NCI-H524 treated with DMSO at 0.1 percent for 48 hours (cell line): ENCODE results near the gene CNOT4.
"Not testable (repeated sequence)": the region's sequence is repeated elsewhere in the genome, so short reads cannot be mapped to it uniquely, and the experiment has no call there.

Source experiments
- DNase-seq: peaks from one replicate; lab custom pipeline; 2025; lab: John Stamatoyannopoulos, UW

CNOT4 gene

GRCh38 chr7:135322571-135323340, 187.1 kb downstream of the CNOT4 start:
- DNase-seq = no peak

- DNase-seq = no peak
Measured at GRCh38 chr7:135321556-135321955, 188.3 kb downstream of the CNOT4 start.

- DNase-seq = not testable (repeated sequence)
Measured at GRCh38 chr7:135320953-135321352, 188.9 kb downstream of the CNOT4 start.

GRCh38 chr7:135320268-135320667, 189.6 kb downstream of the CNOT4 start:
- DNase-seq = no peak

- no peak for DNase-seq
Measured at GRCh38 chr7:135317676-135318325, 192.1 kb downstream of the CNOT4 start.

- DNase-seq = no peak
Measured at GRCh38 chr7:135316648-135317313, 193.1 kb downstream of the CNOT4 start.

- DNase-seq = no peak
Measured at GRCh38 chr7:135313971-135314370, 195.9 kb downstream of the CNOT4 start.
